ENCODE measurements around the gene ADAMTS2.
A peak's percentile ranks its signal among the peaks of the same experiment; 100 is the strongest.

ADAMTS2 gene

DNA sequence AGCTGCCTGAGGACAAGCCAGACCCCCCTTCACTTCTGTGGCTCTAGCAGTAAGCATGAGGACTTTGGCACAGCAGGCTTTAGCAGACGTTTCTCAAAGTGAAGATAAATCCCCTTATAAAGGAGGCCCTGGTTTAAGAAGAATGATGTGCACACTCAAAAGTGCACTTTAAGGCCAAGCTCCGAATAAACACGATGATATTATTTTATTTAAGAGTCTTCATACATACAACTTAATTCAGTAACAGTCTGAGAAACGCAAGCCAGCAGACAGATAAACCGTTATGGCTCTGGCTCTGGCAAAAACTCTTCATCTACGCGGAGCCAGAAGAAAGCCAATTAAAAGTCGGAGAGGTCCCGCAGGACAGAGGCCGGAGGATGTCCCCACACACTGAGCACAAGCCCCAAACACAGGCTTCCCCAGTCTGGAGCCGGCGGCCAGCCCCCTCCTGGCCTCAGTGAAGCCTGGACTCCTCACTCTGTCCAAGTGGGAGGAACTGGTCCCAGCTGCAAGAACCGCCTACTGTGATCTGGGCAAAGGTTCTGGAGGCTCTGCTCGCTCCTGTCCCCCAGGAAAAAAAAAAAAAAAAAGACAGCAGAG is 44.6 kb downstream of the ADAMTS2 start:
- Histone ChIP-seq H2BK12ac (ENCODE audit: low read length) (no peak overlapping the region), H2BK120ac (ENCODE audit: low read depth, low read length) (no peak overlapping the region), H2AK5ac (ENCODE audit: low read depth, low read length) (no peak overlapping the region), H3K18ac (ENCODE audit: low read length) (no peak overlapping the region), H4K8ac (ENCODE audit: low read depth, low read length) (no peak overlapping the region), H2BK15ac (ENCODE audit: low read length) (no peak overlapping the region), H3K27me3 (ENCODE audit: control insufficient read depth in 3 of 3, insufficient read depth in 3 of 3, low read depth in 1 of 3, low read length in 3 of 3) (peaks cover 0 to 4% (median 0%) of the 10 kb centered on the region in 3 experiments), H2BK5ac (ENCODE audit: low read length) (no peak overlapping the region), H3K27ac (replicated peaks; ENCODE audit: low read length) (no peak overlapping the region), H3K4me1 (ENCODE audit: control insufficient read depth in 2 of 2, insufficient read depth in 1 of 2, low read depth in 1 of 2, low read length in 2 of 2) (peaks cover 0 to 5% of the 10 kb centered on the region in 2 donors), H3K9ac (ENCODE audit: low read depth, low read length, poor library complexity) (no peak overlapping the region), H3K4me3 (ENCODE audit: low read length in 2 of 2) (no peak overlapping the region), H3K4me2 (ENCODE audit: insufficient read depth, low read length, poor library complexity, severe bottlenecking) (no peak overlapping the region), H4K91ac (ENCODE audit: low read depth, low read length, poor library complexity) (no peak overlapping the region), H2AFZ (ENCODE audit: low read length) (no peak overlapping the region), H3K14ac (ENCODE audit: low read length) (no peak overlapping the region), H3K23ac (ENCODE audit: low read depth, low read length, poor library complexity) (no peak overlapping the region), H3K79me1 (ENCODE audit: low read depth, low read length) (no peaks in the 10 kb centered on the region), H3K9me3 (replicated peaks in 1 of 2; ENCODE audit: control insufficient read depth in 2 of 2, insufficient read depth in 1 of 2, low read depth in 1 of 2, low read length in 2 of 2) (peaks cover 0 to 2% of the 10 kb centered on the region in 2 donors), H3K4ac (ENCODE audit: low read length) (no peak overlapping the region), H3K36me3 (replicated peaks in 1 of 2; ENCODE audit: control insufficient read depth in 2 of 2, insufficient read depth in 2 of 2, low read length in 2 of 2) (no peaks in the 10 kb centered on the region)
- WGBS, 2 donors (ENCODE audit: extremely low coverage in 2 of 2, insufficient read length in 2 of 2, insufficient replicate concordance in 1 of 2): no CpG with 5 or more reads among the region's 14 CpGs
- no peak for DNase-seq (ENCODE audit: low spot score)

GRCh38 chr5:179298181-179298993 is 46.9 kb downstream of the ADAMTS2 start:
- H3K18ac ChIP-seq (ENCODE audit: low read length): no peak overlapping the region
- no peak overlapping the region for H3K4ac ChIP-seq (ENCODE audit: low read length)
- no CpG with 5 or more reads among the region's 14 CpGs for WGBS, 2 donors (ENCODE audit: extremely low coverage in 2 of 2, insufficient read length in 2 of 2, insufficient replicate concordance in 1 of 2)
- no peak overlapping the region for H2BK120ac ChIP-seq (ENCODE audit: low read depth, low read length)
- H2BK12ac ChIP-seq (ENCODE audit: low read length): no peak overlapping the region
- H3K9me3 ChIP-seq (replicated peaks in 1 of 2; ENCODE audit: control insufficient read depth in 2 of 2, insufficient read depth in 1 of 2, low read depth in 1 of 2, low read length in 2 of 2): no peaks in the 10 kb centered on the region
- H3K27ac ChIP-seq (replicated peaks; ENCODE audit: low read length): no peak overlapping the region
- no peak overlapping the region for H3K4me2 ChIP-seq (ENCODE audit: insufficient read depth, low read length, poor library complexity, severe bottlenecking)
- H2AFZ ChIP-seq (ENCODE audit: low read length): no peak overlapping the region
- H3K79me1 ChIP-seq (ENCODE audit: low read depth, low read length): no peaks in the 10 kb centered on the region
- H3K27me3 ChIP-seq (ENCODE audit: control insufficient read depth in 3 of 3, insufficient read depth in 3 of 3, low read depth in 1 of 3, low read length in 3 of 3): peaks cover 0 to 4% (median 0%) of the 10 kb centered on the region in 3 experiments
- no peak for DNase-seq (ENCODE audit: low spot score)
- H2BK5ac ChIP-seq (ENCODE audit: low read length): no peak overlapping the region
- peak overlapping the region; percentile 39 for H3K23ac ChIP-seq (ENCODE audit: low read depth, low read length, poor library complexity)
- H2BK15ac ChIP-seq (ENCODE audit: low read length): no peak overlapping the region
- H3K9ac ChIP-seq (ENCODE audit: low read depth, low read length, poor library complexity): no peak overlapping the region
- no peak overlapping the region for H4K8ac ChIP-seq (ENCODE audit: low read depth, low read length)
- peak overlapping the region; percentile 86 for H2AK5ac ChIP-seq (ENCODE audit: low read depth, low read length)
- no peak overlapping the region for H3K14ac ChIP-seq (ENCODE audit: low read length)
- H3K36me3 ChIP-seq (replicated peaks in 1 of 2; ENCODE audit: control insufficient read depth in 2 of 2, insufficient read depth in 2 of 2, low read length in 2 of 2): no peaks in the 10 kb centered on the region
- no peak overlapping the region for H4K91ac ChIP-seq (ENCODE audit: low read depth, low read length, poor library complexity)
- peaks cover 0 to 5% of the 10 kb centered on the region in 2 donors for H3K4me1 ChIP-seq (ENCODE audit: control insufficient read depth in 2 of 2, insufficient read depth in 1 of 2, low read depth in 1 of 2, low read length in 2 of 2)
- H3K4me3 ChIP-seq (ENCODE audit: low read length in 2 of 2): no peak overlapping the region

DNA sequence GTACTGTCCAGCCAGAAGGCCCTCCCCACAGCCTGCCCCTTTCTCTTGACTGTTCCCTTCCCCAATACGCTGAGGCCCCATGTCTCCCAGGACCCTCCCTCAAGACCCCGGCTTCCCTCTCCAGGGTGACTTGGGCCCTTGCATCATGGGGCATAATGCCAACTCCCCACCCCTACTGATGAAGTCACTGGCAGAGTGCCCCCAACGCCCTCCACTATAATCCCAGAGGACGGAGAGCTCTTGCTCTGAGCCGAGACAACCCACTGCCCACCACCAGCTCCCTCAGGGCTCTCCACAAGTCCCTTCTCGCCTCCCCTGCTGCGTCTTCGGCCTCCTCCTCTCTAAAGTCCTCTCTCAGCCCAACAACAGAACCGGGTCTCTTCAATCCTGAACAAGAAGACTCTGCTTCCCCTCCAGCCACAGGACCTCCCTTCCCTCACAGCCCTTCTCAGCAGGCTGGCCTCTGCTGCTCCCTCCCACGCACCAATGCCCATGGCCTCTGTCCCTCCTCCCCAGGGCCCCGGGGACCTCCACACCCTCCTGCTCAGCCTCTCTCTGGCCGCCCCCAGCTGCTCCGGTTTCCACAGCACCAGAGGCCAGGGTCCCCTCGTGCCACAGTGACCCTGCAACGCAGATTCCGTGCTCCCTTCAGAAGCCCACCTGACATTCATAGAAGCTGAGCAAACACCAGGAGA is 47.6 kb downstream of the ADAMTS2 start:
- Histone ChIP-seq H3K18ac (ENCODE audit: low read length) (peak overlapping the region; percentile 74), H2BK12ac (ENCODE audit: low read length) (no peak overlapping the region), H2BK5ac (ENCODE audit: low read length) (no peak overlapping the region), H4K91ac (ENCODE audit: low read depth, low read length, poor library complexity) (no peak overlapping the region), H2AK5ac (ENCODE audit: low read depth, low read length) (peak overlapping the region; percentile 86), H3K36me3 (replicated peaks in 1 of 2; ENCODE audit: control insufficient read depth in 2 of 2, insufficient read depth in 2 of 2, low read length in 2 of 2) (no peaks in the 10 kb centered on the region), H3K79me1 (ENCODE audit: low read depth, low read length) (no peaks in the 10 kb centered on the region), H3K4me2 (ENCODE audit: insufficient read depth, low read length, poor library complexity, severe bottlenecking) (no peak overlapping the region), H2BK15ac (ENCODE audit: low read length) (no peak overlapping the region), H2BK120ac (ENCODE audit: low read depth, low read length) (no peak overlapping the region), H2AFZ (ENCODE audit: low read length) (no peak overlapping the region), H3K4me1 (ENCODE audit: control insufficient read depth in 2 of 2, insufficient read depth in 1 of 2, low read depth in 1 of 2, low read length in 2 of 2) (peaks cover 0 to 10% of the 10 kb centered on the region in 2 donors), H3K27me3 (ENCODE audit: control insufficient read depth in 3 of 3, insufficient read depth in 3 of 3, low read depth in 1 of 3, low read length in 3 of 3) (peaks cover 0 to 4% (median 0%) of the 10 kb centered on the region in 3 experiments), H3K14ac (ENCODE audit: low read length) (no peak overlapping the region), H3K4me3 (ENCODE audit: low read length in 2 of 2) (no peak overlapping the region), H4K8ac (ENCODE audit: low read depth, low read length) (no peak overlapping the region), H3K9me3 (replicated peaks in 1 of 2; ENCODE audit: control insufficient read depth in 2 of 2, insufficient read depth in 1 of 2, low read depth in 1 of 2, low read length in 2 of 2) (no peaks in the 10 kb centered on the region), H3K9ac (ENCODE audit: low read depth, low read length, poor library complexity) (no peak overlapping the region), H3K4ac (ENCODE audit: low read length) (no peak overlapping the region), H3K27ac (replicated peaks; ENCODE audit: low read length) (no peak overlapping the region), H3K23ac (ENCODE audit: low read depth, low read length, poor library complexity) (peak overlapping the region; percentile 39)
- DNase-seq (ENCODE audit: low spot score): no peak
- no CpG with 5 or more reads among the region's 16 CpGs for WGBS, 2 donors (ENCODE audit: extremely low coverage in 2 of 2, insufficient read length in 2 of 2, insufficient replicate concordance in 1 of 2)

DNA sequence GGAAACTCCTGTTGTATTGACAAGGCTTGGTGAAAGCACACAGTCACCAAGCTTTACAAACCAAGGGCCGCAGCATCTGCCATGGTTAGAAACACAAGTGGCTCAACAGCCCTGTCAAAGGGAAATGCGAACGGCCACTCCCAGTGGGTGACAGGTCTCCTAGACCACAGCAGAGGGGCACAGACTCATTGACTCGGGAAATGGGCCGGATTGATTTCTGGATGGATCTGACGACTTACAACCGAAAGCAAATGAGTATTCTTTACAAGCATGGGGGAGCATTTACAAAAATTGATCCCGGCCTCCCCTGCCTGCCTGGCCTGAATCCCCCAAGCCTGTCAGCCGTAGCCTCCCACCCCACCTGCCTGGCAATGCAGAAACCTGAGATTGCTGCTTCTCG is 48.2 kb downstream of the ADAMTS2 start:
- Histone ChIP-seq H3K4ac (ENCODE audit: low read length) (no peak overlapping the region), H3K9me3 (replicated peaks in 1 of 2; ENCODE audit: control insufficient read depth in 2 of 2, insufficient read depth in 1 of 2, low read depth in 1 of 2, low read length in 2 of 2) (no peaks in the 10 kb centered on the region), H3K27ac (replicated peaks; ENCODE audit: low read length) (no peak overlapping the region), H3K4me2 (ENCODE audit: insufficient read depth, low read length, poor library complexity, severe bottlenecking) (no peak overlapping the region), H3K27me3 (ENCODE audit: control insufficient read depth in 3 of 3, insufficient read depth in 3 of 3, low read depth in 1 of 3, low read length in 3 of 3) (peaks cover 0 to 4% (median 0%) of the 10 kb centered on the region in 3 experiments), H2BK5ac (ENCODE audit: low read length) (no peak overlapping the region), H2BK15ac (ENCODE audit: low read length) (no peak overlapping the region), H3K79me1 (ENCODE audit: low read depth, low read length) (no peaks in the 10 kb centered on the region), H4K8ac (ENCODE audit: low read depth, low read length) (no peak overlapping the region), H3K18ac (ENCODE audit: low read length) (no peak overlapping the region), H2AK5ac (ENCODE audit: low read depth, low read length) (peak overlapping the region; percentile 86), H2BK120ac (ENCODE audit: low read depth, low read length) (no peak overlapping the region), H3K9ac (ENCODE audit: low read depth, low read length, poor library complexity) (no peak overlapping the region), H3K14ac (ENCODE audit: low read length) (no peak overlapping the region), H4K91ac (ENCODE audit: low read depth, low read length, poor library complexity) (no peak overlapping the region), H2BK12ac (ENCODE audit: low read length) (no peak overlapping the region), H2AFZ (ENCODE audit: low read length) (no peak overlapping the region), H3K4me3 (ENCODE audit: low read length in 2 of 2) (no peak overlapping the region), H3K4me1 (ENCODE audit: control insufficient read depth in 2 of 2, insufficient read depth in 1 of 2, low read depth in 1 of 2, low read length in 2 of 2) (peaks cover 0 to 11% of the 10 kb centered on the region in 2 donors), H3K23ac (ENCODE audit: low read depth, low read length, poor library complexity) (no peak overlapping the region), H3K36me3 (replicated peaks in 1 of 2; ENCODE audit: control insufficient read depth in 2 of 2, insufficient read depth in 2 of 2, low read length in 2 of 2) (no peaks in the 10 kb centered on the region)
- WGBS, 2 donors (ENCODE audit: extremely low coverage in 2 of 2, insufficient read length in 2 of 2, insufficient replicate concordance in 1 of 2): no CpG with 5 or more reads among the region's 10 CpGs
- no peak for DNase-seq (ENCODE audit: low spot score)
